Vagina (tissue), 2 donors: ENCODE results near the gene CHST11. TPM values are rescaled to one million over a fixed set of nuclear protein-coding genes. Genes with fewer than 3 reads are reported as not detected.
A peak's percentile ranks its signal among the peaks of the same experiment; 100 is the strongest.

ENCODE experiments used
- DNase-seq, 2 donors: peaks; one replicate each; pipeline ENCODE4 v3.0.0-alpha.2; 2017; ENCODE audit errors: extremely low spot score in 2 of 2
- H3K27ac ChIP-seq: fragments of 200-600 bp; sonication (generic); one replicate; pipeline ENCODE4 v1.5.1; 2019
- H3K27me3 ChIP-seq: fragments of 200-600 bp; sonication (generic); one replicate; pipeline ENCODE4 v1.5.1; 2019
- H3K36me3 ChIP-seq, 2 donors: fragments of 200-600 bp; sonication (generic); one replicate each; pipeline ENCODE4 v1.5.1; 2017 to 2019
- H3K4me1 ChIP-seq: fragments of 200-600 bp; sonication (generic); one replicate; pipeline ENCODE4 v1.5.1; 2019
- H3K4me3 ChIP-seq, 2 donors: fragments of 200-600 bp; sonication (generic); 1 replicate in 1 of 2; 2 replicates in 1 of 2; pipeline ENCODE4 v1.5.1; 2016 to 2019
- H3K9me3 ChIP-seq: fragments of 200-600 bp; sonication (generic); one replicate; pipeline ENCODE4 v1.5.1; 2019
- POLR2A ChIP-seq, 2 donors: fragments of 450-650 bp; IDR thresholded peaks; one replicate each; pipeline ENCODE4 v1.6.1; 2017; ENCODE audit warnings: antibody characterized with exemption in 2 of 2, mild to moderate bottlenecking in 2 of 2, moderate library complexity in 2 of 2
- POLR2AphosphoS5 ChIP-seq, 2 donors: sonication (generic); formaldehyde crosslinking; IDR thresholded peaks; one replicate each; pipeline ENCODE4 v1.9.0; 2017; ENCODE audit warnings: antibody characterized with exemption in 2 of 2, mild to moderate bottlenecking in 2 of 2, low read depth in 1 of 2; ENCODE audit not compliant: insufficient read depth in 1 of 2
- intact Hi-C: fragments of 100-400 bp; cut with DNase I; formaldehyde crosslinking; loops from one replicate; pipeline ENCODE4 v1.15.1; 2023
- total RNA-seq: library from RNA; depleted of rRNA; stranded (reverse); fragments of >200 nt; gene quantifications from one replicate; pipeline ENCODE4 v1.2.3, GENCODE V29; 2016
- TF ChIP-seq, protein P1 (sequence below), 3 experiments: fragments of 450-650 bp in 2 of 3; fragments of 200-600 bp in 1 of 3; sonication (generic) in 1 of 3; IDR thresholded peaks; one replicate each; pipeline ENCODE4 v1.5.1; 2017 to 2019; ENCODE audit warnings: antibody characterized with exemption in 3 of 3, mild to moderate bottlenecking in 2 of 3, moderate library complexity in 2 of 3

The CHST11 gene
- total RNA-seq, 1 donor from 2014 or later: 40.0 TPM

DNA sequence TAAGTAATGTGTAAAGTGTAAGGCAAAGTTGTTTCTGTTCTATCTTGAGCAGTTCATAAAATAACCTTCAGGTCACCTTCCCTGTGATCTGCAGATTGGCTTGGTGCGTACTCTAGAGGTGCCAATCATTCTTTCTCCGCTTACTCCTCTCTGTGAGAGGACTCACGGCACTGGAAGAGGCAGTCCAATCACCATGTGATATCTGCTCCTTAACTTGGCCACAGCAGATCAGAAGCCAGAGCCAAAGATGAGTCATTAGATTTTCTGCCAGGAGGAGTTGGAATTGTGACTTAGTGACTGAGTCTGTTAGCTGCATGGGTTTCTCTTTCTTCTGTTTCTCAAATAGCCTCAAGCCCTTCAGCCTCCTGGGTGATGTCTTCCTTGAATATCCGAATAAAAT, 335.8 kb downstream of the CHST11 start:
- Histone ChIP-seq H3K9me3 (no peaks in the 10 kb centered on the region), H3K36me3 (no peaks in the 10 kb centered on the region), H3K27me3 (no peaks in the 10 kb centered on the region), H3K4me3 (no peak overlapping the region), H3K27ac (no peak overlapping the region), H3K4me1 (no peaks in the 10 kb centered on the region)
- intact Hi-C loops: loop anchor here (10.0 kb wide), 1 partner anchor 588 kb away; no protein-coding TSS in a partner anchor
- DNase-seq: no peak
- TF ChIP-seq POLR2AphosphoS5 (IDR thresholded peaks at IDR 0.05; ENCODE audit: insufficient read depth in 1 of 2, low read depth in 1 of 2) (peak in 1 of 2 donors; percentile 72), POLR2A (IDR thresholded peaks at IDR 0.05) (no peak)

DNA sequence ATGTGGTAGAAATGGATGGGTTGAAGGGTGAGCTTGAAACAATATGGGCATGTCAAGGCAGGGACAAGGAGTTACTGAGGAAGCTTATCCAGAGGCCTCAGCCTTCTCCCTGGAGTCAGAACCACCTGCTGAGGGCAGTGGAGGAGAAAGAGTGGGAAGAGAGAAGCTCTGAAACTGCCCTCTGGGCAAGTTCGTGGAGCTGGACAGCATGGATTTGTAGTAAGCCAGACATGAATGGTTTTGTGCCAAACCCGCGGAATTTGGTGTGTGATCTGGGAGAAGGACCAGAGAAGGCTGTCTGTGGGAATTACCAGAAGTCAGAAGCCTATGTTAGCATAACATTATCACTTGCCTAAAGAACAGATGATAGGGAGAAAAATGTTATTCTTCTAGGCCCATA, 336.5 kb downstream of the CHST11 start:
- Histone ChIP-seq H3K4me3 (no peak overlapping the region), H3K9me3 (no peaks in the 10 kb centered on the region), H3K27me3 (no peaks in the 10 kb centered on the region), H3K27ac (no peak overlapping the region), H3K36me3 (no peaks in the 10 kb centered on the region), H3K4me1 (no peaks in the 10 kb centered on the region)
- intact Hi-C loops: loop anchor here (10.0 kb wide), 1 partner anchor 588 kb away; no protein-coding TSS in a partner anchor
- TF ChIP-seq POLR2A (IDR thresholded peaks at IDR 0.05): no peak
- TF ChIP-seq, protein P1, sequence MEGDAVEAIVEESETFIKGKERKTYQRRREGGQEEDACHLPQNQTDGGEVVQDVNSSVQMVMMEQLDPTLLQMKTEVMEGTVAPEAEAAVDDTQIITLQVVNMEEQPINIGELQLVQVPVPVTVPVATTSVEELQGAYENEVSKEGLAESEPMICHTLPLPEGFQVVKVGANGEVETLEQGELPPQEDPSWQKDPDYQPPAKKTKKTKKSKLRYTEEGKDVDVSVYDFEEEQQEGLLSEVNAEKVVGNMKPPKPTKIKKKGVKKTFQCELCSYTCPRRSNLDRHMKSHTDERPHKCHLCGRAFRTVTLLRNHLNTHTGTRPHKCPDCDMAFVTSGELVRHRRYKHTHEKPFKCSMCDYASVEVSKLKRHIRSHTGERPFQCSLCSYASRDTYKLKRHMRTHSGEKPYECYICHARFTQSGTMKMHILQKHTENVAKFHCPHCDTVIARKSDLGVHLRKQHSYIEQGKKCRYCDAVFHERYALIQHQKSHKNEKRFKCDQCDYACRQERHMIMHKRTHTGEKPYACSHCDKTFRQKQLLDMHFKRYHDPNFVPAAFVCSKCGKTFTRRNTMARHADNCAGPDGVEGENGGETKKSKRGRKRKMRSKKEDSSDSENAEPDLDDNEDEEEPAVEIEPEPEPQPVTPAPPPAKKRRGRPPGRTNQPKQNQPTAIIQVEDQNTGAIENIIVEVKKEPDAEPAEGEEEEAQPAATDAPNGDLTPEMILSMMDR (IDR thresholded peaks at IDR 0.05): no peak
- no peak for TF ChIP-seq POLR2AphosphoS5 (IDR thresholded peaks at IDR 0.05; ENCODE audit: insufficient read depth in 1 of 2, low read depth in 1 of 2)
- no peak for DNase-seq

DNA sequence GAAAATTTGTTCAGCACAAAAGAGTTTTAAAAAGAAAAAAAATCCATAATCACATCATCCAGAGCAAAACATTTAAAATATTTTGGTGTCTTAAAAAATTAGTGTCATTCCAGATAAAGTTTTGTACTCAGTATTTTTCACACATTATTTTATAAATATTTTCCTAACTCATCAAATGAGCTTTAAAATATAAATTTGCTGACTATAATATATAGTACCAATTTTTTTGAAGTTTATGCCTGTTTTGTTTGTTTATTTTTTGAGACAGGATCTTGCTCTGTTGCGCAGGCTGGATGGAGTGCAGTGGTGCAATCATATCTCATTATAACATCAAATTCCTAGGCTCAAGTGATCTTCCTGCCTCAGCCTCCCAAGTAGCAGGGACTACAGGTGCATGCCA, 337.2 kb downstream of the CHST11 start:
- TF ChIP-seq, protein P1 (IDR thresholded peaks at IDR 0.05): no peak
- TF ChIP-seq POLR2AphosphoS5 (IDR thresholded peaks at IDR 0.05; ENCODE audit: insufficient read depth in 1 of 2, low read depth in 1 of 2) (no peak), POLR2A (IDR thresholded peaks at IDR 0.05) (no peak)
- intact Hi-C loops: loop anchor here (10.0 kb wide), 1 partner anchor 589 kb away; no protein-coding TSS in a partner anchor

GRCh38 chr12:104796475-104796862, 339.7 kb downstream of the CHST11 start:
- no peak for DNase-seq
- no peaks in the 10 kb centered on the region for H3K9me3 ChIP-seq
- TF ChIP-seq, protein P1 (IDR thresholded peaks at IDR 0.05): no peak
- TF ChIP-seq POLR2A (IDR thresholded peaks at IDR 0.05): no peak
- no peak for TF ChIP-seq POLR2AphosphoS5 (IDR thresholded peaks at IDR 0.05; ENCODE audit: insufficient read depth in 1 of 2, low read depth in 1 of 2)
- no peak overlapping the region for H3K4me3 ChIP-seq
- H3K36me3 ChIP-seq: no peaks in the 10 kb centered on the region
- no peaks in the 10 kb centered on the region for H3K4me1 ChIP-seq
- intact Hi-C loops: loop anchor here (10.0 kb wide), 1 partner anchor 592 kb away; no protein-coding TSS in a partner anchor
- H3K27me3 ChIP-seq: no peaks in the 10 kb centered on the region
- H3K27ac ChIP-seq: no peak overlapping the region

More for the DNA sequence above, 337.2 kb downstream of the CHST11 start:
- DNase-seq: no peak
- Histone ChIP-seq H3K4me3 (no peak overlapping the region), H3K27me3 (no peaks in the 10 kb centered on the region), H3K9me3 (no peaks in the 10 kb centered on the region), H3K36me3 (no peaks in the 10 kb centered on the region), H3K4me1 (no peaks in the 10 kb centered on the region), H3K27ac (no peak overlapping the region)

DNA sequence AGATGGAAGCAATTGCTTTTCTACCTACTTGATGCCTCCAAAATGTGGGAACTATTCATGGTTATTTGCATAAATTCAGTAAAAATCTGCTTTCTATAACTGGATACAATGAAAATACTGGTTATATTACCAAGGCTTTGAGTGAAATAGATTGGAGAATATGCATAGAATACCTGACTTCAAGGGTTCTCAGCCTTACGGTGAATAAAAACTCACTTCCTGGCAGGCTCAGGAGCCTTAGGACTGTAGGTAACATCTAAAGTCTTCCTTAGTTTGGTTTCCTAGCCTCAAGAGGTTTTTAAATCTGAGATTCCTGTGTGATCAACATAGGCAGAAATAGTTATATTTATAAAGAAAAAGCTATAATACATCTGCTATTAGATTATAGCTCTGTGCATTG, 342.7 kb downstream of the CHST11 start:
- Histone ChIP-seq H3K36me3 (no peaks in the 10 kb centered on the region), H3K4me1 (no peaks in the 10 kb centered on the region), H3K27me3 (no peaks in the 10 kb centered on the region), H3K9me3 (no peaks in the 10 kb centered on the region), H3K4me3 (no peak overlapping the region), H3K27ac (no peak overlapping the region)
- DNase-seq: no peak
- intact Hi-C loops: loop anchor here (10.0 kb wide), 1 partner anchor 595 kb away; no protein-coding TSS in a partner anchor
- TF ChIP-seq, protein P1 (IDR thresholded peaks at IDR 0.05): no peak
- no peak for TF ChIP-seq POLR2AphosphoS5 (IDR thresholded peaks at IDR 0.05; ENCODE audit: insufficient read depth in 1 of 2, low read depth in 1 of 2)
- no peak for TF ChIP-seq POLR2A (IDR thresholded peaks at IDR 0.05)
